Measurements from ENCODE around the gene UQCC2.

- TF ChIP-seq POLR2AphosphoS5 (IDR thresholded peaks at IDR 0.05; ENCODE audit: low read depth, low read length), result no peak
- TF ChIP-seq POLR2A (IDR thresholded peaks at IDR 0.05; ENCODE audit: low read depth, low read length), result no peak
- TF ChIP-seq TAF1 (IDR thresholded peaks at IDR 0.05; ENCODE audit: borderline replicate concordance, low read depth, low read length), result no peak
These were observed 22.9 kb downstream of the UQCC2 start for GRCh38 chr6:33688451-33689147.
